Measurements from ENCODE around the gene CACNA2D2. TPM values are rescaled to one million over a fixed set of nuclear protein-coding genes. Genes with fewer than 3 reads are reported as not detected.

Gene CACNA2D2
- total RNA-seq, 1 experiment from 2014 or later: 22.0 TPM

GRCh38 chr3:50354186-50354764 lies 149.2 kb downstream of the CACNA2D2 start (continued):
- TF ChIP-seq MXD4 (CRISPR knock-in tag; IDR thresholded peaks at IDR 0.05; ENCODE audit: borderline replicate concordance): no peak
- no peak for TF ChIP-seq ZBTB43 (CRISPR knock-in tag; IDR thresholded peaks at IDR 0.05)
- TF ChIP-seq JUN (CRISPR knock-in tag; IDR thresholded peaks at IDR 0.05): no peak
- no peak for TF ChIP-seq STAT6 (CRISPR knock-in tag; conservative IDR thresholded peaks at IDR 0.05; ENCODE audit: low read depth)
- TF ChIP-seq SMAD4 (CRISPR knock-in tag; IDR thresholded peaks at IDR 0.05): no peak

- ATAC-seq (no peak), DNase-seq (ENCODE audit: low spot score) (no peak)
- Mint-ChIP-seq H3K9me3 (no peaks in the 10 kb centered on the region), H3K4me3 (no peak overlapping the region), H3K4me1 (peaks cover 28% of the 10 kb centered on the region), H3K27ac (no peak overlapping the region), H3K27me3 (ENCODE audit: low read depth) (no peaks in the 10 kb centered on the region), H3K36me3 (peaks cover 16% of the 10 kb centered on the region)
- POLR2A ChIA-PET: no interaction called here
- CTCF ChIA-PET: interaction anchor here (0.5 to 2.1 kb wide), 9 partner anchors 13 to 214 kb away, joined by 3 to 10 read pairs (median 4); partner anchors contain the start of genes C3orf18, HYAL1 and RASSF1
- no peak for TF ChIP-seq NR3C1 (CRISPR knock-in tag; conservative IDR thresholded peaks at IDR 0.05; ENCODE audit: low read depth)
- no peak for TF ChIP-seq FOXJ3 (CRISPR knock-in tag; IDR thresholded peaks at IDR 0.05; ENCODE audit: borderline replicate concordance)
- TF ChIP-seq AR (CRISPR knock-in tag; IDR thresholded peaks at IDR 0.05): no peak
- TF ChIP-seq ZNF671 (CRISPR knock-in tag; IDR thresholded peaks at IDR 0.05): no peak
- no peak for TF ChIP-seq SMAD3 (CRISPR knock-in tag; IDR thresholded peaks at IDR 0.05; ENCODE audit: borderline replicate concordance)
- no peak for TF ChIP-seq TP53 (CRISPR knock-in tag; IDR thresholded peaks at IDR 0.05)
- TF ChIP-seq FOXP4 (CRISPR knock-in tag; IDR thresholded peaks at IDR 0.05): no peak
- no peak for TF ChIP-seq GTF2I (CRISPR knock-in tag; conservative IDR thresholded peaks at IDR 0.05)
- no peak for TF ChIP-seq ATF2 (CRISPR knock-in tag; IDR thresholded peaks at IDR 0.05; ENCODE audit: borderline replicate concordance, low read depth)
- TF ChIP-seq NFE2L1 (CRISPR knock-in tag; IDR thresholded peaks at IDR 0.05): no peak
- no peak for TF ChIP-seq ZMAT4 (CRISPR knock-in tag; IDR thresholded peaks at IDR 0.05)
- no peak for TF ChIP-seq TCF7 (CRISPR knock-in tag; IDR thresholded peaks at IDR 0.05; ENCODE audit: low read depth)
Observed at GRCh38 chr3:50353245-50354004, 150.0 kb downstream of the CACNA2D2 start.
